OCI-LY1 (cell line): Measurements from ENCODE around the gene MGME1.

Experiments used
- CTCF ChIP-seq: fragments of 200-600 bp; sonication (generic), shearing (Covaris generic); IDR thresholded peaks from 2 replicates; pipeline ENCODE4 v1.5.1; 2017; ENCODE audit warnings: mild to moderate bottlenecking, antibody characterized with exemption, low read length, moderate library complexity, mixed read lengths
- EZH2 ChIP-seq: fragments of 200-600 bp; sonication (generic), shearing (Covaris generic); IDR thresholded peaks from 2 replicates; pipeline ENCODE4 v1.8.0; 2017; ENCODE audit warnings: borderline replicate concordance, mixed run types, mild to moderate bottlenecking, antibody characterized with exemption, low read length, moderate library complexity, mixed read lengths

GRCh38 chr20:17919149-17919548 is 49.7 kb upstream of the MGME1 start:
- TF ChIP-seq CTCF (no peak), EZH2 (no peak)
